ENCODE measurements around the gene LENG8. TPM values are rescaled to one million over a fixed set of nuclear protein-coding genes. Genes with fewer than 3 reads are reported as not detected.

The LENG8 gene
- total RNA-seq, 1 donor from 2014 or later, result 36.6 TPM

- Histone ChIP-seq H3K9ac (no peak overlapping the region), H3F3A (ENCODE audit: low read depth) (peaks cover 29% of the 10 kb centered on the region), H3K36me3 (no peaks in the 10 kb centered on the region), H3K27me3 (no peaks in the 10 kb centered on the region), H3K4me3 (no peak overlapping the region), H3K9me3 (ENCODE audit: low read depth) (no peaks in the 10 kb centered on the region), H3K4me2 (no peak overlapping the region), H3K27ac (no peak overlapping the region), H3K4me1 (peaks cover 28% of the 10 kb centered on the region), H4K20me1 (ENCODE audit: low read depth) (peaks cover 85% of the 10 kb centered on the region), H3K79me2 (ENCODE audit: low read depth) (peaks cover 4% of the 10 kb centered on the region), H2AFZ (replicated peaks) (no peak overlapping the region)
- peak overlapping the region; percentile 86 for H3K27ac Mint-ChIP-seq
- H3K36me3 Mint-ChIP-seq, result peaks cover 14% of the 10 kb centered on the region
- TF ChIP-seq CTCF (IDR thresholded peaks at IDR 0.05), result no peak
- no peak for TF ChIP-seq EZH2phosphoT487 (IDR thresholded peaks at IDR 0.05)
- TF ChIP-seq EZH2 (IDR thresholded peaks at IDR 0.05), result no peak
- peaks cover 59% of the 10 kb centered on the region for H3K4me1 Mint-ChIP-seq
- no peaks in the 10 kb centered on the region for H3K9me3 Mint-ChIP-seq
- DNase-seq (ENCODE audit: low spot score), result no peak
- peak overlapping the region; percentile 78 for H3K4me3 Mint-ChIP-seq
- peaks cover 16% of the 10 kb centered on the region for H3K27me3 Mint-ChIP-seq (ENCODE audit: insufficient read depth, low read depth)
Measured at GRCh38 chr19:54434873-54435214, 14.2 kb upstream of the LENG8 start.

GRCh38 chr19:54435551-54436016 lies 13.4 kb upstream of the LENG8 start:
- no peak overlapping the region for H3K9ac ChIP-seq
- peak overlapping the region; percentile 50 for H3K4me2 ChIP-seq
- H3K79me2 ChIP-seq (ENCODE audit: low read depth), result peaks cover 4% of the 10 kb centered on the region
- H3K4me1 ChIP-seq, result peaks cover 20% of the 10 kb centered on the region
- no peaks in the 10 kb centered on the region for H3K9me3 Mint-ChIP-seq
- H3K27me3 Mint-ChIP-seq (ENCODE audit: insufficient read depth, low read depth), result peaks cover 16% of the 10 kb centered on the region
- TF ChIP-seq CTCF (IDR thresholded peaks at IDR 0.05), result no peak
- no peak for TF ChIP-seq EZH2 (IDR thresholded peaks at IDR 0.05)
- TF ChIP-seq EZH2phosphoT487 (IDR thresholded peaks at IDR 0.05), result no peak
- H4K20me1 ChIP-seq (ENCODE audit: low read depth), result peaks cover 80% of the 10 kb centered on the region
- no peak for DNase-seq (ENCODE audit: low spot score)
- no peak overlapping the region for H3K4me3 Mint-ChIP-seq
- no peaks in the 10 kb centered on the region for H3K36me3 ChIP-seq
- H2AFZ ChIP-seq (replicated peaks), result no peak overlapping the region
- H3K27ac ChIP-seq, result peak overlapping the region; percentile 43
- peaks cover 14% of the 10 kb centered on the region for H3K36me3 Mint-ChIP-seq
- H3F3A ChIP-seq (ENCODE audit: low read depth), result peaks cover 28% of the 10 kb centered on the region
- peaks cover 57% of the 10 kb centered on the region for H3K4me1 Mint-ChIP-seq
- H3K27ac Mint-ChIP-seq, result no peak overlapping the region
- H3K27me3 ChIP-seq, result no peaks in the 10 kb centered on the region
- no peaks in the 10 kb centered on the region for H3K9me3 ChIP-seq (ENCODE audit: low read depth)
- no peak overlapping the region for H3K4me3 ChIP-seq

- peaks cover 4% of the 10 kb centered on the region for H3K79me2 ChIP-seq (ENCODE audit: low read depth)
- H3K4me3 ChIP-seq, result no peak overlapping the region
- H2AFZ ChIP-seq (replicated peaks), result no peak overlapping the region
- H3K27ac ChIP-seq, result peak overlapping the region; percentile 43
- peaks cover 76% of the 10 kb centered on the region for H4K20me1 ChIP-seq (ENCODE audit: low read depth)
- H3K36me3 ChIP-seq, result no peaks in the 10 kb centered on the region
- H3K9ac ChIP-seq, result no peak overlapping the region
- peaks cover 55% of the 10 kb centered on the region for H3K4me1 Mint-ChIP-seq
- H3K27me3 Mint-ChIP-seq (ENCODE audit: insufficient read depth, low read depth), result peaks cover 16% of the 10 kb centered on the region
- peak; percentile 60 for DNase-seq (ENCODE audit: low spot score)
- H3K27me3 ChIP-seq, result no peaks in the 10 kb centered on the region
- H3K4me1 ChIP-seq, result peaks cover 19% of the 10 kb centered on the region
- peak overlapping the region; percentile 73 for H3K4me3 Mint-ChIP-seq
- H3K9me3 Mint-ChIP-seq, result no peaks in the 10 kb centered on the region
- TF ChIP-seq EZH2 (IDR thresholded peaks at IDR 0.05) (no peak), CTCF (IDR thresholded peaks at IDR 0.05) (no peak), EZH2phosphoT487 (IDR thresholded peaks at IDR 0.05) (no peak)
- peak overlapping the region; percentile 50 for H3K4me2 ChIP-seq
- peaks cover 30% of the 10 kb centered on the region for H3F3A ChIP-seq (ENCODE audit: low read depth)
- H3K27ac Mint-ChIP-seq, result peak overlapping the region; percentile 69
- no peaks in the 10 kb centered on the region for H3K9me3 ChIP-seq (ENCODE audit: low read depth)
- peaks cover 14% of the 10 kb centered on the region for H3K36me3 Mint-ChIP-seq
Measured at GRCh38 chr19:54436031-54436523, 12.9 kb upstream of the LENG8 start.
